Motor neuron (in vitro differentiated cells): Measurements from ENCODE around the gene LPGAT1. TPM values are rescaled to one million over a fixed set of nuclear protein-coding genes. Genes with fewer than 3 reads are reported as not detected.
"Not testable (repeated sequence)": the region's sequence is repeated elsewhere in the genome, so short reads cannot be mapped to it uniquely, and the experiment has no call there.

Experiments
- ATAC-seq, 8 experiments: fragments of 200-7000 bp; cut with Tn5 transposase; replicated peaks in 6 of 8; 2 replicates each; pipeline ENCODE4 v1.8.0; 2021; ENCODE audit warnings: mild to moderate bottlenecking in 8 of 8, moderate library complexity in 8 of 8
- H3K27ac ChIP-seq, 2 donors: fragments of 250-450 bp; sonication (Bioruptor Pico); 2 replicates each; pipeline ENCODE4 v1.9.0; 2021; ENCODE audit warnings: antibody characterized with exemption in 2 of 2, mild to moderate bottlenecking in 2 of 2, moderate library complexity in 1 of 2
- H3K4me1 ChIP-seq, 2 donors: fragments of 250-450 bp; sonication (Bioruptor Pico); replicated peaks in 1 of 2; 2 replicates each; pipeline ENCODE4 v1.6.1; 2021; ENCODE audit warnings: antibody characterized with exemption in 2 of 2, mild to moderate bottlenecking in 2 of 2, moderate library complexity in 1 of 2
- H3K4me3 ChIP-seq, 5 donors: fragments of 250-450 bp; sonication (Bioruptor Pico); 2 replicates each; pipeline ENCODE4 v1.9.0; 2021; ENCODE audit warnings: antibody characterized with exemption in 5 of 5, mild to moderate bottlenecking in 5 of 5, moderate library complexity in 4 of 5
- WGBS, 10 experiments: fragments of 450-650 bp; shearing (Covaris generic); methylation state at CpG; one replicate each; pipeline ENCODE4 v1.0.0; 2022; 5-methylcytosine and 5-hydroxymethylcytosine counted together
- in situ Hi-C, 9 experiments: fragments of 400-800 bp; cut with MboI; loops; one replicate each; pipeline ENCODE4 v1.15.0; 2021; ENCODE audit warnings: low sequenced_read_pairs in 9 of 9, low pct_unique_long_range_greater_than_20kb in 2 of 9; ENCODE audit not compliant: unreplicated experiment in 9 of 9
- total RNA-seq, 8 experiments: library from RNA; unstranded; fragments of 300-600 nt; gene quantifications; 2 replicates each; pipeline versions ENCODE4 v1.2.3 to v1.2.4, GENCODE V29; 2022

The LPGAT1 gene
- total RNA-seq, 8 experiments from 2014 or later, result 25.1 to 41.3 (median 31.9) TPM

DNA sequence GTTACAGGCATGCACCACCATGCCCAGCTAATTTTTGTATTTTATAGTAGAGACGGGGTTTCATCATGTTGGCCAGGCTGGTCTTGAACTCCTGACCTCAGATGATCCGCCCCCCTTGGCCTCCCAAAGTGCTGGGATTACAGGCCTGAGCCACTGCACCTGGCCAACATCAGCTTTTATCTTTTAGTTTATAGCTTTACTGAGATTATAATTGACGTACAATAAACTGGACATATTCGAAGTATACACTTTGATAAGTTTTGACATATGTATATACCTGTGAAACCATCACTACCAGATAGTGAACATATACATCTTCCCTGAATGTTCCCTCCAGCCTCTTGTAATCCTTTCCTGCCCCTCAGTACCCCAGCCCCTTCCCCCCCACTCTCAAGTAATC is 114.0 kb downstream of the LPGAT1 start:
- in situ Hi-C loops, result loop anchor here in 1 of 9 experiments (25.0 kb wide), 1 partner anchor 221 kb away; no protein-coding TSS in a partner anchor
- not testable (repeated sequence) for ATAC-seq, H3K27ac ChIP-seq, H3K4me3 ChIP-seq, H3K4me1 ChIP-seq
- 88 to 100% (median 93%) methylated on average over 1 to 3 of the region's 4 CpGs; no CpG with 5 or more reads in 5 of the 10 experiments for WGBS, 10 experiments

- Histone ChIP-seq H3K4me1 (no peaks in the 10 kb centered on the region), H3K4me3 (no peak overlapping the region), H3K27ac (no peak overlapping the region)
- peak in 5 of 8 experiments; percentile 21 to 33 (median 23) for ATAC-seq
- in situ Hi-C loops, result loop anchor here in 1 of 9 experiments (25.0 kb wide), 1 partner anchor 221 kb away; no protein-coding TSS in a partner anchor
- WGBS, 10 experiments, result 20 to 83% methylated on average over 1 to 2 of the region's 2 CpGs; no CpG with 5 or more reads in 8 of the 10 experiments
These were observed 114.6 kb downstream of the LPGAT1 start for GRCh38 chr1:211715971-211716370.

DNA sequence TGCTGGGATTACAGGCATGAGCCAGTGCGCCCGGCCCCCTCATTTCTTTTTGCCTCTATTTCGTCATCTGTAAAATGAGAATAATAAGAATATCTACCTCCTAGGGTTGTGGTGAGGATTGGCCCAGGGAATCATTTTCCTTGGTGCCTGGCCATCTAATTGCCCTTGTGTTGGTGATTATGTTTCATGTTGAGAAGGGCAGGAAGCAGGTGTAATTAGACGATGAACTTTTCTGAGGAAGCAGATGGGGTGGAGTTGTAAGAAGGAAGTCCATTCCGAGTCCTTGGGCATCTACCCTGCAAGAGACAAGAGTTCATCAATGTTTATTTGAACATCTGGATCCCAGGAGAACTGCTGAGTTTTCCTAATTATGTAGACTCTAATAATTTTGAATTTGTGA is 116.4 kb downstream of the LPGAT1 start:
- Histone ChIP-seq H3K27ac (no peak overlapping the region), H3K4me1 (no peaks in the 10 kb centered on the region), H3K4me3 (no peak overlapping the region)
- in situ Hi-C loops, result loop anchor here in 1 of 9 experiments (25.0 kb wide), 1 partner anchor 223 kb away; no protein-coding TSS in a partner anchor
- WGBS, 10 experiments, result 53 to 100% (median 86%) methylated on average over 1 to 5 of the region's 5 CpGs; no CpG with 5 or more reads in 1 of the 10 experiments
- no peak for ATAC-seq

DNA sequence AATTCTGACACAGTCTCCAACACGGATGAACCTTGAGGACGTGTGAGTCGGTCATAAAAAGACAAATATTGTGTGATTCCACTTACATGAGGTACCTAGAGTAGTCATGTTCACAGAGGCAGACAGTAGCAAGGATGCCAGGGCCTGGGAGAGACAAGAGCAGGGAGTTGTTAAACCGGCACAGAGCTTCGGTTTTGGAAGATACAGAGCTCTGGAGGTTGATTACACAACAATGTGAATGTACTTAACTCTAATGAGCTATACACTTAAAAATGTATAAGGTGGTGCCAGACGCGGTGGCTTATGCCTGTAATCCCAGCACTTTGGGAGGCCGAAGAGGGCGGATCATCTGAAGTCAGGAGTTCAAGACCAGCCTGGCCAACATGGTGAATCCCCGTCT is 117.3 kb downstream of the LPGAT1 start:
- Histone ChIP-seq H3K4me3 (no peak overlapping the region), H3K27ac (no peak overlapping the region), H3K4me1 (no peaks in the 10 kb centered on the region)
- in situ Hi-C loops, result loop anchor here in 1 of 9 experiments (25.0 kb wide), 1 partner anchor 224 kb away; no protein-coding TSS in a partner anchor
- no peak for ATAC-seq
- 44 to 100% (median 88%) methylated on average over 2 to 10 of the region's 10 CpGs; no CpG with 5 or more reads in 1 of the 10 experiments for WGBS, 10 experiments

DNA sequence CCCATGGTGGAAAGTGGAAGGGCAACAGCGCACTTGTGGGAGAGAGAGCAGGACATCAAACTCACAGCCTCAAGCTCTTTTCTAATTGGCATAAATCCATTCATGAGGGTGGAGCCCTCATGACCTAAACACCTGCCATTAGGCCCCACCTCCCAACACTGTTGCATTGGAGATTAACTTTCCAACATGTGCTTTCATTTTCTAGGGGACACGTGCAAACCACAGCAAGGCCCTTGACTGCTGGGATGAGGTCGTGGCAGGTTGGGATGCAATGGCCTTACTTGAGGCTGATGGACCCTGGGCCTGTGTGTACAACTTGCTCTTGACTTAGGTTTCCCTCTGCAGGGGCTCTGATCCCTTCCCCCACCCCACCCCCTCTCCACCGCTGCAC is 119.3 kb downstream of the LPGAT1 start:
- Histone ChIP-seq H3K4me3 (no peak overlapping the region), H3K4me1 (no peaks in the 10 kb centered on the region), H3K27ac (no peak overlapping the region)
- WGBS, 10 experiments, result 40 to 100% (median 80%) methylated on average over 1 to 4 of the region's 4 CpGs; no CpG with 5 or more reads in 3 of the 10 experiments
- in situ Hi-C loops, result loop anchor here in 1 of 9 experiments (25.0 kb wide), 1 partner anchor 226 kb away; no protein-coding TSS in a partner anchor
- ATAC-seq, result peak in 3 of 8 experiments; percentile 85 to 90 (median 89)

DNA sequence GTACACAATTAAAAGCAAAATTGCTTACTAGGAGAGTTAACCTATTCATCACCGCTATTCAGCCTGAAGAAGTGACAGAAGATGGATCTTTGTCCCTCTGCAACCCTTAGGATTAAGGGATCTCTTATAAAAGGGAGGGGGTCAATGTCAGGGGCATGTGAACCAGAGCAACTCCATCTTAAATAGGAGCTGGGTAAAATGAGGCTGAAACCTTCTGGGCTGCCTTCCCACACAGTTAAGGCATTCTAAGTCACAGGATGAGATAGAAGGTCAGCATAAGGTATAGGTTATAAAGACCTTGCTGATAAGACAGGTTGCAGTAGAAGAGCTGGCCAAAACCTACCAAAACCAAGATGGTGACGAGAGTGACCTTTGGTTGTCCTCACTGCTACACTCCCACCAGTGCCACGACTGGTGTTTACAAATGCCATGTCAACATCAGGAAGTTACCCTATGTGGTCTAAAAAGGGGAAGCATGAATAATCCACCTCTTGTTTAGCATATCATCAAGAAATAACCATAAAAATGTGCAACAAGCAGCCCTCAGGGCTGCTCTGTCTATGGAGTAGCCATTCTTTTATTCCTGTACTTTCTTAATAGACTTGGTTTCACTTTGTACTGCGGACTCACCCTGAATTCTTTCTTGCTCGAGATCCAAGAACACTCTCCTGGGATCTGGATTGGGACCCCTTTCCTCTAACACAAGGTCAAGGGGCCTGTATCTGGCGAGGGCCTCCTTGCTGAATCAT is 119.8 kb downstream of the LPGAT1 start:
- in situ Hi-C loops, result loop anchor here in 1 of 9 experiments (25.0 kb wide), 1 partner anchor 227 kb away; no protein-coding TSS in a partner anchor
- 43 to 100% (median 80%) methylated on average over 1 to 6 of the region's 6 CpGs; no CpG with 5 or more reads in 1 of the 10 experiments for WGBS, 10 experiments
- no peak overlapping the region for H3K4me3 ChIP-seq
- ATAC-seq, result peak in 3 of 8 experiments; percentile 70 to 79 (median 71)
- no peak overlapping the region for H3K27ac ChIP-seq
- no peaks in the 10 kb centered on the region for H3K4me1 ChIP-seq

DNA sequence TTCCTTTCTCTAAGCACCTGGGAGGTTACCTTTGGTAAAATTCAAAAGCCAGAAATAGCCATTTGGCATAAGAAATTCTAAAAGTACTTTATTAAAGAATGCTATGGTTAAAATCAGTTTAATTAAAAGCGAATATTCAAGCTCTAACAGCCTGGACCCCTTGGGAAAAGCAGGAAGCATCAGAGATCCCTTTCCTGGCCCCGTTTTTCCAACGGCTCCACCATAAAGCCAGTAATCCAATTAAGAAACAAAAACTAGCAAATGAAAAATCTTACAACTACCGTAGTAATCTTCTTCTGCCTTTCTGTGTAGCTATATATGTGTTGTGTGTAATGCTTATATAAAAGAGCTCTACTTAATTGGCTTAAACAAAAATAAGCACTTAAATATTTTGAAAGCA is 121.6 kb downstream of the LPGAT1 start:
- Histone ChIP-seq H3K4me3 (no peak overlapping the region), H3K27ac (no peak overlapping the region), H3K4me1 (peaks cover 0 to 4% of the 10 kb centered on the region in 2 donors)
- in situ Hi-C loops, result loop anchor here in 1 of 9 experiments (25.0 kb wide), 1 partner anchor 228 kb away; no protein-coding TSS in a partner anchor
- WGBS, 10 experiments, result 53 to 100% (median 86%) methylated on average over 2 to 4 of the region's 4 CpGs
- no peak for ATAC-seq

- 79 to 100% (median 93%) methylated on average over 1 to 6 of the region's 6 CpGs; no CpG with 5 or more reads in 1 of the 10 experiments for WGBS, 10 experiments
- ATAC-seq, result no peak
- in situ Hi-C loops, result loop anchor here in 1 of 9 experiments (25.0 kb wide), 1 partner anchor 229 kb away; no protein-coding TSS in a partner anchor
- Histone ChIP-seq H3K4me1 (peaks cover 0 to 5% of the 10 kb centered on the region in 2 donors), H3K4me3 (no peak overlapping the region), H3K27ac (no peak overlapping the region)
These were observed 122.6 kb downstream of the LPGAT1 start for GRCh38 chr1:211708006-211708405.

- WGBS, 10 experiments, result 8 to 85% (median 75%) methylated on average over 1 to 6 of the region's 6 CpGs; no CpG with 5 or more reads in 3 of the 10 experiments
- peak in 3 of 8 experiments; percentile 89 to 94 (median 93) for ATAC-seq
- in situ Hi-C loops, result loop anchor here in 1 of 9 experiments (25.0 kb wide), 1 partner anchor 232 kb away; no protein-coding TSS in a partner anchor
- Histone ChIP-seq H3K4me3 (no peak overlapping the region), H3K4me1 (peaks cover 0 to 5% of the 10 kb centered on the region in 2 donors), H3K27ac (no peak overlapping the region)
These were observed 125.0 kb downstream of the LPGAT1 start for GRCh38 chr1:211705467-211706091.

DNA sequence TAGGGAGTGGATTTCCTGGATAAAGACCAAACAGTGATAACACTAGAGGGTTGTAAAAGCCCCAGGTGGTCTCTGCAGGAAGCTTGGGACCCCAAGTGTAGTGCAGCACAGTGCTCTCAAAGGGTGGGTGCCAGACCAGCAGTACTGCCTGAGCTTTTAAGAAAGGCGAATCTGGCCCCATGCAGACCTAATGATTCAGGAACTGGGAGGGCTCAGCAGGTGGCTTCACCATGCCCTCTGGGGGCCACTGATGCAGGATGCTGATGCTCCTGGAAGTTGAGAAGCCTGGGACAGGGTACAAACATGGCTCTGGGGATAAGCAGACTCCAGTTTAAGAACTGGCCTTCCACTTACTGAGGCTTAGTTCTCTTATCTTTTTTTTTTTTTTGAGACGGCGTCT is 126.0 kb downstream of the LPGAT1 start:
- no peak for ATAC-seq

GRCh38 chr1:211703812-211704537 is 126.6 kb downstream of the LPGAT1 start:
- Histone ChIP-seq H3K4me1 (peaks cover 0 to 5% of the 10 kb centered on the region in 2 donors), H3K4me3 (no peak overlapping the region), H3K27ac (no peak overlapping the region)
- ATAC-seq, result peak in 5 of 8 experiments; percentile 7 to 69 (median 54)
- in situ Hi-C loops, result loop anchor here in 1 of 9 experiments (25.0 kb wide), 1 partner anchor 233 kb away; no protein-coding TSS in a partner anchor
- WGBS, 10 experiments, result 35 to 90% (median 69%) methylated on average over 2 to 11 of the region's 11 CpGs

More for the DNA sequence above, 126.0 kb downstream of the LPGAT1 start:
- H3K27ac ChIP-seq, result no peak overlapping the region
- H3K4me3 ChIP-seq, result no peak overlapping the region
- in situ Hi-C loops, result loop anchor here in 1 of 9 experiments (25.0 kb wide), 1 partner anchor 233 kb away; no protein-coding TSS in a partner anchor
- WGBS, 10 experiments, result 88 to 100% (median 100%) methylated on average over 1 to 2 of the region's 3 CpGs; no CpG with 5 or more reads in 5 of the 10 experiments
- H3K4me1 ChIP-seq, result peaks cover 0 to 5% of the 10 kb centered on the region in 2 donors

GRCh38 chr1:211701733-211702132 is 128.8 kb downstream of the LPGAT1 start:
- Histone ChIP-seq H3K4me1 (peaks cover 0 to 5% of the 10 kb centered on the region in 2 donors), H3K27ac (no peak overlapping the region), H3K4me3 (no peak overlapping the region)
- WGBS, 10 experiments, result 66 to 100% (median 88%) methylated on average over 2 to 6 of the region's 6 CpGs; no CpG with 5 or more reads in 5 of the 10 experiments
- in situ Hi-C loops, result loop anchor here in 1 of 9 experiments (25.0 kb wide), 1 partner anchor 236 kb away; no protein-coding TSS in a partner anchor
- ATAC-seq, result no peak
